GM12878 (cell line): ENCODE results near the gene METTL1. TPM values are rescaled to one million over a fixed set of nuclear protein-coding genes. Genes with fewer than 3 reads are reported as not detected.

Experiments
- CHD1 ChIP-seq: IDR thresholded peaks from 2 replicates; pipeline ENCODE4 v1.6.1; 2012; ENCODE audit warnings: low read depth, low read length, improper control_type of control experiment
- CHD2 ChIP-seq: IDR thresholded peaks from 2 replicates; pipeline ENCODE4 v1.6.1; 2011; ENCODE audit warnings: low read depth, low read length, improper control_type of control experiment, borderline replicate concordance
- CHD4 ChIP-seq: fragments of 200-600 bp; sonication (generic); IDR thresholded peaks from 2 replicates; pipeline ENCODE4 v1.6.1; 2016; ENCODE audit warnings: mild to moderate bottlenecking
- E2F8 ChIP-seq: fragments of 450-650 bp; IDR thresholded peaks from 2 replicates; pipeline ENCODE4 v1.6.1; 2018; ENCODE audit warnings: mild to moderate bottlenecking, low read depth, moderate library complexity; ENCODE audit not compliant: partially characterized antibody
- E4F1 ChIP-seq: fragments of 450-650 bp; IDR thresholded peaks from 2 replicates; pipeline ENCODE4 v1.6.1; 2018; ENCODE audit warnings: borderline replicate concordance, mild to moderate bottlenecking; ENCODE audit not compliant: partially characterized antibody
- ETV6 ChIP-seq, 2 experiments: fragments of 450-650 bp in 1 of 2; IDR thresholded peaks in 1 of 2; conservative IDR thresholded peaks in 1 of 2; 2 replicates each; pipeline ENCODE4 v1.6.1; 2014; ENCODE audit warnings: antibody characterized with exemption in 1 of 2, borderline replicate concordance in 1 of 2, low read depth in 1 of 2, mild to moderate bottlenecking in 1 of 2, moderate library complexity in 1 of 2
- FOS ChIP-seq: IDR thresholded peaks from 3 replicates; pipeline ENCODE4 v1.6.1; 2011; ENCODE audit warnings: borderline replicate concordance; ENCODE audit not compliant: insufficient read length; ENCODE audit errors: extremely low read depth
- KLF5 ChIP-seq: fragments of 450-650 bp; IDR thresholded peaks from 2 replicates; pipeline ENCODE4 v1.6.1; 2014; ENCODE audit warnings: mild to moderate bottlenecking; ENCODE audit not compliant: partially characterized antibody
- MEF2A ChIP-seq: IDR thresholded peaks from 2 replicates; pipeline ENCODE4 v1.6.1; 2011; ENCODE audit warnings: low read depth, mild to moderate bottlenecking, low read length, moderate library complexity; ENCODE audit not compliant: insufficient read depth
- NFYB ChIP-seq: IDR thresholded peaks from 2 replicates; pipeline ENCODE4 v1.6.1; 2011; ENCODE audit warnings: low read depth, mild to moderate bottlenecking, low read length, improper control_type of control experiment, moderate library complexity; ENCODE audit not compliant: insufficient read depth
- NRF1 ChIP-seq: conservative IDR thresholded peaks from 2 replicates; pipeline ENCODE4 v1.6.1; 2011; ENCODE audit warnings: mild to moderate bottlenecking, low read depth, low read length, improper control_type of control experiment
- PML ChIP-seq: IDR thresholded peaks from 2 replicates; pipeline ENCODE4 v1.6.1; 2012; ENCODE audit warnings: low read length, inconsistent platforms
- RAD51 ChIP-seq: fragments of 450-650 bp; IDR thresholded peaks from 2 replicates; pipeline ENCODE4 v1.6.1; 2016; ENCODE audit warnings: moderate library complexity, mild to moderate bottlenecking, inconsistent platforms
- RB1 ChIP-seq: fragments of 450-650 bp; formaldehyde crosslinking; IDR thresholded peaks from 2 replicates; pipeline ENCODE4 v1.6.1; 2017; ENCODE audit warnings: mild to moderate bottlenecking, borderline replicate concordance
- SP1 ChIP-seq: IDR thresholded peaks from one replicate; pipeline ENCODE4 v1.6.1; 2011; ENCODE audit warnings: low read depth, low read length
- SRF ChIP-seq, 2 experiments: IDR thresholded peaks; 2 replicates each; pipeline ENCODE4 v1.6.1; 2011; ENCODE audit warnings: low read depth in 2 of 2, low read length in 2 of 2, mild to moderate bottlenecking in 1 of 2, moderate library complexity in 1 of 2
- STAT1 ChIP-seq: fragments of 450-650 bp; conservative IDR thresholded peaks from 2 replicates; pipeline ENCODE4 v1.6.1; 2014; ENCODE audit warnings: antibody characterized with exemption, mild to moderate bottlenecking
- TCF3 ChIP-seq: IDR thresholded peaks from 2 replicates; pipeline ENCODE4 v1.6.1; 2012; ENCODE audit warnings: low read depth, mild to moderate bottlenecking, low read length, borderline replicate concordance; ENCODE audit not compliant: insufficient read depth
- ZNF384 ChIP-seq: IDR thresholded peaks from 2 replicates; pipeline ENCODE4 v1.6.1; 2012; ENCODE audit warnings: low read depth, mild to moderate bottlenecking, low read length, improper control_type of control experiment, borderline replicate concordance
- ZNF592 ChIP-seq: fragments of 450-650 bp; IDR thresholded peaks from 2 replicates; pipeline ENCODE4 v1.6.1; 2017; ENCODE audit warnings: mild to moderate bottlenecking, moderate library complexity
- ZNF622 ChIP-seq: fragments of 450-650 bp; IDR thresholded peaks from 2 replicates; pipeline ENCODE4 v1.6.1; 2017; ENCODE audit warnings: mild to moderate bottlenecking, inconsistent platforms
- polyA plus RNA-seq, 11 experiments: library from polyadenylated mRNA; depleted of rRNA in 4 of 11; unstranded in 6 of 11; stranded (reverse) in 5 of 11; fragments of >200 nt; fragmentation: Nextera tagmentation in 4 of 11; fragmentation: Illumina TruSeq in 1 of 11; extraction: Ambion mirVana in 4 of 11; extraction: Trizol in 1 of 11; gene quantifications; 1 replicate in 1 of 11; 2 replicates in 10 of 11; pipeline versions ENCODE4 v1.2.1 to v1.2.3, GENCODE V29; 2011 to 2016; ENCODE audit warnings: inconsistent platforms in 2 of 11, missing spikeins in 2 of 11, low read depth in 1 of 11
- total RNA-seq, 4 experiments: library from RNA; depleted of rRNA in 3 of 4; stranded (reverse); fragments of >200 nt in 3 of 4; fragmentation: Illumina TruSeq in 1 of 4; extraction: Trizol in 1 of 4; gene quantifications; 2 replicates each; pipeline versions ENCODE4 v1.2.1 to v1.2.3, GENCODE V29; 2013 to 2021

The METTL1 gene
- total and polyA plus RNA-seq, 10 of the 15 experiments (the other 5 are each of a cell fraction or from before 2014, with no cell fraction given), result 11.3 to 44.3 (median 30.6) TPM

- TF ChIP-seq CHD2, result peak; percentile 88
- no peak; the same call in 1 of the 2 replicates for TF ChIP-seq RB1
- no peak for TF ChIP-seq RAD51
- no peak for TF ChIP-seq ZNF592
- TF ChIP-seq ZNF384, result no peak
- no peak for TF ChIP-seq CHD4
- TF ChIP-seq E4F1, result no peak
- TF ChIP-seq E2F8, result peak; percentile 14
- TF ChIP-seq KLF5, result no peak
- TF ChIP-seq STAT1, result no peak
- TF ChIP-seq MEF2A, result no peak
- TF ChIP-seq NRF1, result peak; percentile 43; the same call in 1 of the 2 replicates
- no peak for TF ChIP-seq TCF3
- peak in 1 of 2 experiments; percentile 41; a peak in 1 of 4 replicates for TF ChIP-seq ETV6 (conservative IDR thresholded peaks at IDR 0.05 in 1 of 2, IDR thresholded peaks at IDR 0.05 in 1 of 2; ENCODE audit: borderline replicate concordance in 1 of 2, low read depth in 1 of 2)
- peak; percentile 95 for TF ChIP-seq SP1
- TF ChIP-seq PML, result peak; percentile 49; the same call in 1 of the 2 replicates
- peak; percentile 55 for TF ChIP-seq FOS
- TF ChIP-seq ZNF622, result 0 out of 2 replicates have a peak, but pooled peaks have one; percentile 14
- no peak for TF ChIP-seq SRF (IDR thresholded peaks at IDR 0.05; ENCODE audit: low read depth in 2 of 2, low read length in 2 of 2)
- TF ChIP-seq NFYB, result peak; percentile 98
- TF ChIP-seq CHD1, result no peak
Measured at GRCh38 chr12:57744777-57745484, 27.0 kb downstream of the METTL1 start, which contains the start of gene TSPAN31 (continued).
